GM19463 (cell line): Measurements from ENCODE around the gene MAD1L1.

Source experiments
- ATAC-seq: cut with Tn5 transposase; IDR thresholded peaks from one replicate; pipeline ENCODE4 v1.9.1; 2021; ENCODE audit warnings: mild to moderate bottlenecking, moderate library complexity; ENCODE audit not compliant: unreplicated experiment

MAD1L1 gene

GRCh38 chr7:2242541-2243429 lies 10.0 kb upstream of the MAD1L1 start:
- ATAC-seq = no peak

- peak; percentile 65 for ATAC-seq
These were observed 9.1 kb upstream of the MAD1L1 start, which contains the start of the genes MRM2 and NUDT1 for GRCh38 chr7:2241580-2242540. MRM2 (minus strand) TSS chr7:2242205; CDS start chr7:2242169, 36 bp downstream. NUDT1 (plus strand) TSS chr7:2242226; CDS start chr7:2244575, 2,349 bp downstream.

- ATAC-seq = no peak
These were observed 6.5 kb upstream of the MAD1L1 start for GRCh38 chr7:2239242-2239641.

GRCh38 chr7:2237109-2237602 lies 4.4 kb upstream of the MAD1L1 start:
- peak; percentile 67 for ATAC-seq

- ATAC-seq = no peak
These were observed 1.2 kb upstream of the MAD1L1 start for GRCh38 chr7:2233926-2234325.

- ATAC-seq = peak; percentile 24
These were observed 566 bp downstream of the MAD1L1 start for GRCh38 chr7:2231992-2232765.

GRCh38 chr7:2230882-2231281 lies 1.9 kb downstream of the MAD1L1 start:
- no peak for ATAC-seq

GRCh38 chr7:2230226-2230625 lies 2.5 kb downstream of the MAD1L1 start:
- ATAC-seq = no peak

- ATAC-seq = no peak
These were observed 3.3 kb downstream of the MAD1L1 start for GRCh38 chr7:2229467-2229866.

- no peak for ATAC-seq
These were observed 3.8 kb downstream of the MAD1L1 start for GRCh38 chr7:2228921-2229320.

- ATAC-seq = no peak
These were observed 5.0 kb downstream of the MAD1L1 start for GRCh38 chr7:2227699-2228098.

GRCh38 chr7:2225830-2226229 lies 6.9 kb downstream of the MAD1L1 start:
- no peak for ATAC-seq

GRCh38 chr7:2225336-2225735 lies 7.4 kb downstream of the MAD1L1 start:
- ATAC-seq = no peak

- no peak for ATAC-seq
These were observed 7.8 kb downstream of the MAD1L1 start for GRCh38 chr7:2224934-2225333.

- no peak for ATAC-seq
These were observed 8.2 kb downstream of the MAD1L1 start for GRCh38 chr7:2224491-2224928.

GRCh38 chr7:2223321-2223720 lies 9.4 kb downstream of the MAD1L1 start:
- no peak for ATAC-seq

- no peak for ATAC-seq
These were observed 10.2 kb downstream of the MAD1L1 start for GRCh38 chr7:2222516-2222915.

- no peak for ATAC-seq
These were observed 11.8 kb downstream of the MAD1L1 start for GRCh38 chr7:2220954-2221353.

GRCh38 chr7:2220506-2220905 lies 12.2 kb downstream of the MAD1L1 start:
- ATAC-seq = no peak

GRCh38 chr7:2220030-2220429 lies 12.7 kb downstream of the MAD1L1 start:
- ATAC-seq = no peak
